NCI-H526 (cell line): Measurements from ENCODE around the gene ADGRE3.
"Not testable (repeated sequence)": the region's sequence is repeated elsewhere in the genome, so short reads cannot be mapped to it uniquely, and the experiment has no call there.

Source experiments
- DNase-seq, 2 experiments: peaks; one replicate each; lab custom pipeline; 2025; lab: John Stamatoyannopoulos, UW

The ADGRE3 gene

DNA sequence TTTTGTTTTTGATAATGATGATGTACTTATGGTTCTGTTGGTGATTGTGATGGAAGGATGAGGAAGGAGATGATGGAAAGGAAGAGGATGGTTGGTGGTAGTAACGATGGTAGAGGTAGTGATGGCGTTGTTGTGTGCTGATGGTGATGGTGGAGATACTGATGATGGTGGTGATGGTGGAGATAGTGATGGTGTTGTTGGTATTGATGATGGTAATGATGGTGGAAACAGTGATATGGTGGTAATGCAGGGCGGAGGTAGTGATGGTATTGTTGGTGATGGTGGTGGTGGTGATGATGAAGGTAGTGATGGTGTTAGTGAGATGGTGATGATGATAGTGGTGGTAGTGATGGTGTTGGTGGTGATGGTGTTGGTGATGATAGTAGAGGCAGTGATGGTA, 79.1 kb downstream of the ADGRE3 start:
- no peak for DNase-seq

DNA sequence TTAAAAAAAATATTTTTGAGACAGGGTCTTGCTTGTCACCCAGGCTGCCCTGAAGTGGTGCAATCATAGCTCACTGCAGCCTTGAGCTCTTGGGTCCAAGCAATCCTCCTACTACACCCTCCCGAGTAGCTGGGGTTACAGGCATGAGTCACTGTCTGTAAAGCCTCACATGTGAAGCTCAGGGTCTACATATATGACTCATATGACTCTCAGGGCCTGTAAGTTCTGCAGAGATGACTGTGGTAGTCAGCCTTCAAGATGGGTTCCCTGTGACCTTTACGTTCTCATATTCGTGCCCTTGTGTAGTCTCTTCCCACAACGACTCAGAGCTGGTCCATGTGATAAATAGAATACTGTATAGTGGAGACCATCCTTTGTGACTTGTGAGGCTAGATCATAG, 85.2 kb downstream of the ADGRE3 start:
- DNase-seq, result not testable (repeated sequence)

DNA sequence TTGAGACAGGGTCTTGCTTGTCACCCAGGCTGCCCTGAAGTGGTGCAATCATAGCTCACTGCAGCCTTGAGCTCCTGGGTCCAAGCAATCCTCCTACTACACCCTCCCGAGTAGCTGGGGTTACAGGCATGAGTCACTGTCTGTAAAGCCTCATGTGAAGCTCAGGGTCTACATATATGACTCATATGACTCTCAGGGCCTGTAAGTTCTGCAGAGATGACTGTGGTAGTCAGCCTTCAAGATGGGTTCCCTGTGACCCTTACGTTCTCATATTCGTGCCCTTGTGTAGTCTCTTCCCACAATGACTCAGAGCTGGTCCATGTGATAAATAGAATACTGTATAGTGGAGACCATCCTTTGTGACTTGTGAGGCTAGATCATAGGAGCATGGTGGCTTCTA, 89.5 kb downstream of the ADGRE3 start:
- DNase-seq, result not testable (repeated sequence)

DNA sequence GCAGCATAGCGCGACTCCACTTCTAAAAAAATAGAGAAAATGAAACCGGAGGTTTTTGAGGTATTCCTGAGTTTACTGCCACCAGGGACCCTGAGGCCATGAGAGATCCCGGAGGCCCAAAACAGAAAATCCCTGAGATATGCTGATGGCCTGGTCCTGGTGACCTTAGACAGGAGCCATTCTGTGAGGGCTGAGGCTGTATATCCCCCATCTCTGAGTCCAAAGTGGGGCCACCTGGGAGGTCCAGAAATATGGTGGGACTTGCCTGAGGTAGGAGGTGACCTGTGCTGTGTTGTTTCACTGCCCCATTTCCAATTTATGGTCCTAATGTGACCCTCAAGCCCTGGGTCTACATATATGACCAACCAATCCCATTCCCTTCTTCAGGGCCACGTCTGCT, 90.3 kb downstream of the ADGRE3 start:
- not testable (repeated sequence) for DNase-seq

DNA sequence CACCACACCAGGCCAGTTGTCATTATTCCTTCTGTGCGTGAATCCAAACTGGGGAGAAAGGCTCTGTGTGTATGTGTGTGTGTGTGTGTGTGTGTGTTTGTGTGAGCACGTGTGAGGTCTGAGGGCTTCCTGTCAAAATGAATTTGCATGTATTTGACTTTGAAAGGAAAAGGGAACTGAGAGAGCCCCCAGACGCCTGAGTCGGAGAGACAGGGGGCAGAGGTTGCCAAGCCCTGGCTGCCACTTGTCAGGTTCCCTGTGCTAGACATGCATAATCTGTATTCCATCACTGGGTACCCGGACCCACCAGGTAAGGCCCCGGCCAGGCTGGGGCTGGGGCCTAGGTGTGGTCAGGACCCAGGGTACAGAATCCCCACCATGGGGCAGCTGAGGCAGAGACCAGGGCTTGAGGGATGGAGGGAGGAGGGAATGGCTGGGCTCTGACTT, 91.7 kb downstream of the ADGRE3 start, which contains the start of gene CLEC17A:
CLEC17A (plus strand) TSS at position 191 of the 447 bp plus-strand sequence; CDS start at position 268, 77 bp downstream.
- DNase-seq, result peak; percentile 35 to 69

DNA sequence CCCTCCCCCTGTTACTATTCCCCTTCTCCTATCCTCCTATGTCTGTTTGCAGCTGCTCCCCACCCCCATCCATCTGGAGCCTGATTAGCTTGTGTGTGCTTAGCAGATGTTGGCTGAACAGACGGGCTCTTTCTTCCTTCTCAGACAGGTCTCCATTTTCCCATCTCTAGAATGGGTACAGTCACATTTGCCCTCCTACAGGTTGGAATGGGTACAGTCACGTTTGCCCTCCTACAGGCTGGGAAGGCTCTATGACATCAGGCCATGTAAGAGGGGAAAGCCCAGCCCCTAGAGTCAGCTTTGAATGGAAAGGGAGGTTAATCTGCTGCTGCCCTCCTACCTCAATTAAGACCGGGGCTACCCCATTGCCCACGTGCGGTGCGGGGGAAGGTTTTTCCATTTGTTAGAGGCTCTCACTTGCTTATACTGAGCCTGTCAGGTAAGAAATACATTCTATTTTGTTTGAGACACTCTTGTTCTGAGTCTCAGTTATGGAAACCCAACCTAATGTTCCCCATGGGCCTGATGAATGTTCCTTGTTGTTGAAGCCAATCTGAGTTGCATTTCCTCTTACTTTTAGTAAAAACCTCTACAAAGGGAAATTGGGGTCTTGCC, 93.9 kb downstream of the ADGRE3 start:
- DNase-seq, result no peak

DNA sequence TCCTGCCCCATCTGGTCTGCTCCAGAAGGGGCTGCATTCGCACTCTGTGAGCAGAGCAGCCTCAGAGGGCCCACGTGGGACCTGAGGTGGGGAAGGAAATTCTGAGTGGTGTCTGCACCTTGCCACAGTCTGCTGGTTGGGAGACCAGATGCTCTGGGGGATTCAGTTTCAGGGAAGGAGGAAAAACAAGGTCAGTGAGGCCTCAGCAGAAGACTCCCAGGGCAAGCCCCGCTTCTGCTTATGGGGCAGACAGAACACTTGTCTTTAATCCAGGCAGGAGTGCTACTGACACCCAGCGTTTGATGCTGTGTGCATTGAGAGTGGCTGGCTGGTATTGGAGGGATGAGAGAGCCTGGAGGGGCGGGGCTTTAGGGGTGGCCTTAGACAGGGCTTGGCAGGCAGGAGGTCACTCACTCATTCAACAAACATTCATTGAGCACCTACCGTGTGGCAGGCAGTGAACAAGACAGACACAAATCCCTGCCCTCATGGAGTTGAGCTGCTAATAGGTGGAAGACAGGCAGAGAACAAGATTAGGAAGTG, 96.7 kb downstream of the ADGRE3 start:
- no peak for DNase-seq

DNA sequence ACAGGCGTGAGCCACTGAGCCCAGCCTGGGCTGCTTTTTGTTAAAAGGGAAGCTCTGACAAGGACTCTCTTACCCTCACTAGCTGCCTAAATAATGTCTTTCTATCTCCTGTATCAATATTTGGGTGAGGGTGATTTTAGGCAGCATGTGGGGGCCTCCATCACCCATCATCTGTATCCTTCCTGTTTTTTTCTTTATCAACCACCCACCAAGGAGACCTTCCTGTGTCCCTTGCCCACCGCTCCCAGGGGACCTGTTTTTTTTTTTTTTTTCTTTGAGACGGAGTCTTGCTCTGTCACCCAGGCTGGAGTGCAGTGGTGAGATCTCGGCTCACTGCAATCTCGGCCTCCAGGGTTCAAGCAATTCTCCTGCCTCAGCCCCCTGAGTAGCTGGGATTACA, 97.4 kb downstream of the ADGRE3 start:
- DNase-seq, result no peak

DNA sequence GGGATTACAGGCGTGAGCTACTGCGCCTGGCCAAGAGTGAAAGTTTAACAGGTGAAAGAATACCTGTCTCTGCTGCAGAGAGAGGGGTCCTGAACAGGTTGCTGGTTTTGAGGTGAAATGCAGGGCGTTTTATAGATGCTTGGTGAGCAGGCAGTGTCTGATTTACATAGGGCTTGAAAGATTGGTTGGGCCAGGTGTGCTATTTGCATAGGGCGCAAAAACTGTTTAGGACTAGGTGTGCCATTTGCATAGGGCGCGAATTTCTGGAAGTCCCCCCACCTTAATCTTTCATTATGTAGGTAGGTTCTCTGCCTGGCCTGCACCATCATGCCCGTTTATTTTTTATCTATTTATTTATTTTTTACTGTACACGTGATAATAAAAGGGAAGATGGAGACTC, 98.3 kb downstream of the ADGRE3 start:
- peak; percentile 76 to 87 for DNase-seq

DNA sequence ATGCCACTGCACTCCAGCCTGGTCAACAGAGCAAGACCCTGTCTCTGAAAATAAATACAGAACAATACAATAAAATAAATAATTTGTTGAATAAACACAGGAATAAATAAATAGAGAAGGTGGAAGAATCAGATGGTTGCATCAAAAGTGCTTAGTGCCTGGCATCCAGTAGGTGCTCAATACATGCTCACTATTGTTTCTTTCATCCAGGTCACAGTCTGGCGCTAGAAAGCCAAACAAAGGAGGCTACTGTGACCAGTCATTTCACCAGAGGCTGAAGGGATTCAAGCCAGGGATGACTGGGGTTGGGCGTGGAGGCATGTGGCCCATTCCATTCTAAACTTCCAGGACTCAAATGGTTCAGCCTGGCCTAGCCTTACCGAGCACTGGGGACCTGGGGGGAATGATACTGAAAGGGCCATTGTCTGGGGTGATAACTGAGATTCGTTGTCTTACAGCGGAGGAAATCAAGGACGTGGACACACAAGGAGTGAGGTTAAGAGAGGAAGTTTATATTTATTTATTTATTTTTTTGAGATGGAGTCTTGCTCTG, 99.1 kb downstream of the ADGRE3 start:
- no peak for DNase-seq

DNA sequence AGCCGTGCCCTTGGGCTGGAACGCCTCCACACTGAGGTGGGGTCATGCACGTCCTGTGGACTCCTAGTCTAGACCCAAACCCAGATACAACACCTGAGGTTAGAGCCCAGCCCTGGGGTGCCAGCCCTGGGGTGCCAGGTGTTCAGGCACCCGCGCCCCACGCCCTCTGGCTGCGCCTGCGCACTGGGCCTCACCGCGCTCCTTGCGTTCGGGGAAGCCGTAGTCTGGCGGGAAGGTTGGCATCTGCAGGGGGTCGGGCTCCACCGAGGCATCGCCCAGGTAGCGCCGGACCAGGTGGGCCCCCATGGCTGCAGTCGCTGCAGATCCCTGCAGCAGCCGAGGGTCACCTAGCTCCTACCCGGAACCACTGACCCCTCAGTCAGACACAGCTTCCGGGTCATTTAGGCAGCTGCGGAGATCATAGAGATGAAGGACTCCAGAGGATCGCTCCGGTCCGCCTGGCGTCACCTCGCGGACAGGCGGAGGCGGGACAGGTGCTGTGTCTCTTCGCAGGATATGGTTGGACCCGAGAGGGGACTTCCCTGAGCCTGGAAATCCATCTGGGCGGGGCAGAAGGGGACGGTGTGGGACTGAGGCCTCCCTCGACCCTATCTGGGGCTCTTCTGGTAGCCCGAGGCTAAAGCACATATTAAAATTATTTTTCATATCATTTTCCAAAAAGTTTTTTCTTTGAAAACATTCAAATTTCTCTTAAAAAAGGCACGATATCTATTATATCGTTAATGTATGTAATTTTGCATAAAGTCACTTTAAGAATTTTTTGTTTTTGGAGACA, 102.8 kb downstream of the ADGRE3 start, which contains the start of gene NDUFB7:
NDUFB7 (minus strand) TSS at position 372 of the 796 bp plus-strand sequence; CDS start at position 306, 66 bp downstream.
- peak; percentile 89 to 93 for DNase-seq

DNA sequence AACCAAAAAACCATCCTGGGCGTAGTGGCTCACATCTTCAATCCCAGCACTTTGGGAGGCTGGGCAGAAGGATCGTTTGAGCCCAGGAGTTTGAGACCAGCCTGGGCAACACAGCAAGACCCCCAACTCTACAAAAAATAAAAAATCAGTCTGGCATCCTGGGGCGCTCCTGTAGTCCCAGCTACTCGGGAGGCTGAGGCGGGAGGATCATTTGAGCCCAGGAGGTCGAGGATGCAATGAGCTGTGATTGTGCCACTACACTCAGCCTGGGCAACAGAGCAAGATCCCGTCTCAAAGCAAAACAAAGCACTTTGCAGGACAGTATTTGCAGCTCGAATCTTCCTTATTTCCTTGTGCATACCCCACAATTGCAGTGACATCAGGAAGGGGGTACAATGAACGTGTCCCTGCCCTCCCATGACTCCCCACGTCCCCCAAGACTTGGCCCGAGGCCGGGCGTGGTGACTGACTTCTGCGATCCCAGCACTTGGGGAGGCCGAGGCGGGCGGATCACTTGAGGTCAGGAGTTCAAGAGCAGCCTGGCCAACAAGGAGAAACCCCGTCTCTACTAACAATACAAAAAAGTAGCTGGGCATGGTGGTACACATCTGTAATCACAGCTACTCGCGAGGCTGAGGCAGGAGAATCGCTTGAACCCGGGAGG, 103.6 kb downstream of the ADGRE3 start:
- DNase-seq, result no peak
